ENCODE measurements around the gene CACNA1I.

The CACNA1I gene

DNA sequence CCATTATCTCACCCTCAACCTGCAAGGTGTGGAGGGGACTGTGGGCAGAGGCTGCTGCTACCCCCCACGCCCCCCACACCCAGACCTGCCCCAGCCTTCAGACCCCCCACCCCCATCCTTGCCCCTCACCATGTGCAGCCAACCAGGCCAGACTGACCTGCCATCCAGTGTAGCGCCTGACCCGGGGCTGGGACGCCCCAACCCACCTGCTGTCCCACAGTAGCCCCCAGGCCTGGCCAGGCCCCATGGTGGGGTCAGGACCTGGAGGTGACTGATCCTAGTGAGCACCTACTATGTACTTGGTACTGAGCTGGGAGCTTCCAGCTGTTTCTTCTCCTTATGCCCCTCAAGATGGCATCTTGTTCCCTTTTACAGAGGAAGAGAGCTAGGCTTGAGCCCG is 113.1 kb downstream of the CACNA1I start:
- TF ChIP-seq ZFX (IDR thresholded peaks at IDR 0.05; ENCODE audit: borderline replicate concordance): no peak
- TF ChIP-seq, protein P1, sequence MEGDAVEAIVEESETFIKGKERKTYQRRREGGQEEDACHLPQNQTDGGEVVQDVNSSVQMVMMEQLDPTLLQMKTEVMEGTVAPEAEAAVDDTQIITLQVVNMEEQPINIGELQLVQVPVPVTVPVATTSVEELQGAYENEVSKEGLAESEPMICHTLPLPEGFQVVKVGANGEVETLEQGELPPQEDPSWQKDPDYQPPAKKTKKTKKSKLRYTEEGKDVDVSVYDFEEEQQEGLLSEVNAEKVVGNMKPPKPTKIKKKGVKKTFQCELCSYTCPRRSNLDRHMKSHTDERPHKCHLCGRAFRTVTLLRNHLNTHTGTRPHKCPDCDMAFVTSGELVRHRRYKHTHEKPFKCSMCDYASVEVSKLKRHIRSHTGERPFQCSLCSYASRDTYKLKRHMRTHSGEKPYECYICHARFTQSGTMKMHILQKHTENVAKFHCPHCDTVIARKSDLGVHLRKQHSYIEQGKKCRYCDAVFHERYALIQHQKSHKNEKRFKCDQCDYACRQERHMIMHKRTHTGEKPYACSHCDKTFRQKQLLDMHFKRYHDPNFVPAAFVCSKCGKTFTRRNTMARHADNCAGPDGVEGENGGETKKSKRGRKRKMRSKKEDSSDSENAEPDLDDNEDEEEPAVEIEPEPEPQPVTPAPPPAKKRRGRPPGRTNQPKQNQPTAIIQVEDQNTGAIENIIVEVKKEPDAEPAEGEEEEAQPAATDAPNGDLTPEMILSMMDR (IDR thresholded peaks at IDR 0.05): no peak
- no peak overlapping the region for H3K27ac ChIP-seq

DNA sequence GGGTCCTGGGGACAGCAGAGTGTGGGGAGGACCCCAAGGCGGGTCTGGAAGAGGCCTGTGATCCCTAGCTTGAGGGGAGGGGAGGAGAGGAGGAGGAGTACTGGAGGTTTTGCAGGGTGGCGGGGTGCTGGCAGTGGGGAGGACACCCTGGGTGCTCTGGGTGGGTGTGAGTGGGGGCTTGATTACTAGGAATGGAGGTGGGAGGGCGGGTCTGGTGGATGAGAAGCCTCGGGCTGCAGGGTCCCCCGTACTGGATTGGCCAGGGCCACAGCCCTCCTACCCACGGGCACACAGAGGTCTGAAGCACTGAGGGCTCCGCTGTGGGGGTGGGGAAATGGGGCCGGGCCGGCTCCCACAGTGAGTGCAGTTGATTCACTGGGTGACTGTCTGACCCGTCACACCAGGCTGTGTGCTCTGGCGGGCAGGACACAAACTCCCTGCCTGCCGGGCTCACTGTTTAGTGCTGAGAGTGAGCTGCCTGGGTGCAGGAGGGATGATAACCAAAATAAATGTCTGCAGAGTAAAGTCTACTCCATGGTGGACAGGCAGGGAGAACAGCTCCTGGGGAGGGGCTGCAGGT is 114.2 kb downstream of the CACNA1I start:
- no peak for TF ChIP-seq ZFX (IDR thresholded peaks at IDR 0.05; ENCODE audit: borderline replicate concordance)
- TF ChIP-seq, protein P1 (IDR thresholded peaks at IDR 0.05): no peak

DNA sequence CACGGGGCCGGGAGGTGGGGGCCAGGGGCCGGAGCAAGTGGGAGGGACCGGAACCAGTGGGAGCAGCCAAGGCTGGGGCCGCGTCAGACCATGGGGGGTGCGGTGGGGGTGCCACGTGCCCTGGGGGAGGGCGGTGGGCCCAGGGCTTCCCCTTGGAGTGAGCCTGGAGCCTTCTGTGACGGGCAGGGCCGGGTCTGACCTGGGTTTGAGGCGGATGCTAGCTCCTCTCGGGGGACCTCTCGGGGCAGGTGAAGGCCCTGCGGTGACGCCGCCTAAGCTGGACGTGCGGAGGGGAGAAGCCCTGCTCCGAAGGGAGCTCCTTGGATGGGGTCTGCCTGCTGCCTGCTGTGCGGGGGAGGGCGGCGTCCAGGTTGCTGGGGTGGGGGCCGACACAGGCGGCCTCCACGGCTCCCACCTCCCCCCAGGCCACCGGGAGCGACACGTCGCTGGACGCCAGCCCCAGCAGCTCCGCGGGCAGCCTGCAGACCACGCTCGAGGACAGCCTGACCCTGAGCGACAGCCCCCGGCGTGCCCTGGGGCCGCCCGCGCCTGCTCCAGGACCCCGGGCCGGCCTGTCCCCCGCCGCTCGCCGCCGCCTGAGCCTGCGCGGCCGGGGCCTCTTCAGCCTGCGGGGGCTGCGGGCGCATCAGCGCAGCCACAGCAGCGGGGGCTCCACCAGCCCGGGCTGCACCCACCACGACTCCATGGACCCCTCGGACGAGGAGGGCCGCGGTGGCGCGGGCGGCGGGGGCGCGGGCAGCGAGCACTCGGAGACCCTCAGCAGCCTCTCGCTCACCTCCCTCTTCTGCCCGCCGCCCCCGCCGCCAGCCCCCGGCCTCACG is 115.0 kb downstream of the CACNA1I start:
- TF ChIP-seq, protein P1 (IDR thresholded peaks at IDR 0.05): no peak
- TF ChIP-seq ZFX (IDR thresholded peaks at IDR 0.05; ENCODE audit: borderline replicate concordance): no peak
- no peak overlapping the region for H3K27ac ChIP-seq

More for the DNA sequence above, 114.2 kb downstream of the CACNA1I start:
- no peak overlapping the region for H3K27ac ChIP-seq

DNA sequence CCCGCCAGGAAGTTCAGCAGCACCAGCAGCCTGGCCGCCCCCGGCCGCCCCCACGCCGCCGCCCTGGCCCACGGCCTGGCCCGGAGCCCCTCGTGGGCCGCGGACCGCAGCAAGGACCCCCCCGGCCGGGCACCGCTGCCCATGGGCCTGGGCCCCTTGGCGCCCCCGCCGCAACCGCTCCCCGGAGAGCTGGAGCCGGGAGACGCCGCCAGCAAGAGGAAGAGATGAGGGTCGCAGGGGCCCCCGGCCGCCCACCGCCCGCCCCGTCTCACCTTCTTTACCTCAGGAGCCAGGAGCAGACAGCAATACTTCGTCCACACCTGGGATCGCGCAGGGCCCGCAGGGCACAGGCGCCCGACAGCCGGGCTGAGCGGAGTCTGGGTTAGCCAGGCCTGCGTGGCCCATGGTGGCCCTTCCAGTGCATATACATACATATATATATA is 115.6 kb downstream of the CACNA1I start:
- no peak for TF ChIP-seq ZFX (IDR thresholded peaks at IDR 0.05; ENCODE audit: borderline replicate concordance)
- TF ChIP-seq, protein P1 (IDR thresholded peaks at IDR 0.05): no peak
- no peak overlapping the region for H3K27ac ChIP-seq

DNA sequence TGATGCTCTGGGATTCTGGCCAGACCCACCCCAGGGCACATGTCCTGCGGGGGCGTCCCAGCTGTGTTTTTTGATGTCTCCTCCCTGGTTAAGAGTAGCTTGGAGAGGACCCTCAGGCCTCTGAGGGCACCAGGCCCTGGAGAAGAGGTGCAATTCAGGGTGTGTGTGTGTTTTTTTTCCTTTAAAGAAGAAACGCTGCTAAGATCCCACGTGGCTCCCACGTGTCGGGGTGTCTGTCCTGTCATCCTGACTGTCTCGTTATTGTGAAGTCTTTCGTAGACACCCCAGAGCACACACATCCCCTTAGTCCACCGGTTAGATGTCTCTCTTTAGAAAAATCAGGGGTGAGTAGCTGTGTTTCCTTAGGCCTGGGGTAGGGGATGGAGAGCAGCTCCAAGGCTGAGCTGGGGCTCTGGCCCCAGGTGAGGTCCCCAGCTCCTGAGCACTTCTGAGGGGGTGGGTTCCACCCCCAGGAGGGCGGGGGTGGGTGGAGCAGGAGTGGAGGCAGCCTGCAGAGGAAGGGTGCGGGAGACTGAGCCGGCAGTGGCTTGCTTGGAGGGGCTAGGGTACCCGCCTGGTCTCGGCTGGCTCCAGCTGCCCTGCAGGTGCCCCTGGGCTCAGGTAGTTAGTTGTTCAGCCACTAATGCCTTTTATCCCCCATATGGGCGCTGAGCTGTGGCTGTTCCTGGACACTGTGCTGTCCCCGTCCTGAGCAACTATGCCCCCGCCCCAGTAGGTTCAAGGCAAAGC is 116.4 kb downstream of the CACNA1I start:
- TF ChIP-seq, protein P1 (IDR thresholded peaks at IDR 0.05): no peak
- TF ChIP-seq ZFX (IDR thresholded peaks at IDR 0.05; ENCODE audit: borderline replicate concordance): no peak
- no peak overlapping the region for H3K27ac ChIP-seq

DNA sequence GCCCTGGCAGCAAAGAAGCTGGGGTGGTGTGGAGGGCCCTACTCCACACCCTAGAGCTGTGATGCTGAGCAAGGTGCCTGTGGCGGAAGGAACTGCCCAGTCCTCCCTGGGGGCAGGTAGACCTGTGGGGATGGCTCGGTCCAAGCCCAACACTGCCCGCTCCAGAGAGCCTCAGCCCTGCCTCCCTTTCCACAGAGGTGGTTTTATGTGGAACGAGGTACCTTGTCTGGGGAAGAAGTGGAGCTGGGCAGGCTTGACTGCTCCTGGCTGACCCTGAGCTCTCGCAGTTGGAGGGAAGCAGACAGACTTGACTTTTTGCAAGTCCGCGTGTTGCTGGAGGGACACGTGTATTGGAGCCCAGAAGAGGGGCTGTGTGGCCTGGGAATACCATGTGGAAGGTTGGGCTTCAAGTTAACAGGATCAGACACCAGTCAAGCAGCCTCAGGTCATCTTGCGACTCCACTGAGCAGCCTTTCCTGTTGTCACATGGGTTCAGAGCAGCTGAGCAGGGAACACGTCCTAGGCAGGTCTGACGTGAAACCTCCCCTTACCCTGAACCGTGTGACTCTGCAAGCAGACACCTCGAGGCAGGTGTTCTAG is 117.7 kb downstream of the CACNA1I start:
- no peak for TF ChIP-seq ZFX (IDR thresholded peaks at IDR 0.05; ENCODE audit: borderline replicate concordance)
- TF ChIP-seq, protein P1 (IDR thresholded peaks at IDR 0.05): no peak
- H3K27ac ChIP-seq: no peak overlapping the region

Data from 22Rv1 (cell line).